ENCODE results near the gene CASS4. TPM values are rescaled to one million over a fixed set of nuclear protein-coding genes. Genes with fewer than 3 reads are reported as not detected.

Gene CASS4
- total RNA-seq, 1 experiment from 2014 or later: not detected

DNA sequence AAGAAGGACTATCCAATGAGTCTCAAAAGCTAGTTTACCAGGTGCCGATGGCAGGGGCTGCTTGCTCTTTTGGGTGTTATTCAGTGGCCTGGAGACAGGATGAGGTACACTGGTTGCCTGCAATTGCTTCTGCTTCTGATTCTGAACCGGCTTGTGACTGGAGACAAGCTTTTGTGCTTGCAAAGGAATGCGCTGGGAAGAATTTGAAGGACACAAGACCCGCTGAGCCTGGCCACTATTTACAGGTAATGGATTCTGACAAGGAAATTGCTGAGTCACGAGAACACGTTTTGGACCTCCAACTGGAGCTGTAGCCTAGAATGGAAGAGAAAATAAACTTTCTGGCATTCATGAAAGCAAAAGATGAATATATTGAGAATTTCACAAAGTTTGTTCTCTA is 25.8 kb upstream of the CASS4 start:
- H3T11ph ChIP-seq (ENCODE audit: low read length): no peak overlapping the region
- TF ChIP-seq, protein P1, sequence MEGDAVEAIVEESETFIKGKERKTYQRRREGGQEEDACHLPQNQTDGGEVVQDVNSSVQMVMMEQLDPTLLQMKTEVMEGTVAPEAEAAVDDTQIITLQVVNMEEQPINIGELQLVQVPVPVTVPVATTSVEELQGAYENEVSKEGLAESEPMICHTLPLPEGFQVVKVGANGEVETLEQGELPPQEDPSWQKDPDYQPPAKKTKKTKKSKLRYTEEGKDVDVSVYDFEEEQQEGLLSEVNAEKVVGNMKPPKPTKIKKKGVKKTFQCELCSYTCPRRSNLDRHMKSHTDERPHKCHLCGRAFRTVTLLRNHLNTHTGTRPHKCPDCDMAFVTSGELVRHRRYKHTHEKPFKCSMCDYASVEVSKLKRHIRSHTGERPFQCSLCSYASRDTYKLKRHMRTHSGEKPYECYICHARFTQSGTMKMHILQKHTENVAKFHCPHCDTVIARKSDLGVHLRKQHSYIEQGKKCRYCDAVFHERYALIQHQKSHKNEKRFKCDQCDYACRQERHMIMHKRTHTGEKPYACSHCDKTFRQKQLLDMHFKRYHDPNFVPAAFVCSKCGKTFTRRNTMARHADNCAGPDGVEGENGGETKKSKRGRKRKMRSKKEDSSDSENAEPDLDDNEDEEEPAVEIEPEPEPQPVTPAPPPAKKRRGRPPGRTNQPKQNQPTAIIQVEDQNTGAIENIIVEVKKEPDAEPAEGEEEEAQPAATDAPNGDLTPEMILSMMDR (conservative IDR thresholded peaks at IDR 0.05): no peak
- H2BK5ac ChIP-seq (ENCODE audit: insufficient read length, low read length): no peak overlapping the region
- H2AK5ac ChIP-seq (ENCODE audit: insufficient read length, low read length): no peak overlapping the region
- H4K5ac ChIP-seq (ENCODE audit: insufficient read length, low read depth, low read length): no peak overlapping the region
- H3K9me3 Mint-ChIP-seq: no peaks in the 10 kb centered on the region
- H3K79me1 ChIP-seq (ENCODE audit: insufficient read depth, low read depth, low read length, poor library complexity, severe bottlenecking): peaks cover 38% of the 10 kb centered on the region
- H3K23ac ChIP-seq (ENCODE audit: insufficient read length, low read depth, low read length): no peak overlapping the region
- no peak overlapping the region for H2BK120ac ChIP-seq (ENCODE audit: low read depth, low read length, poor library complexity, severe bottlenecking)
- H3K4me3 Mint-ChIP-seq: no peak overlapping the region
- H3K27me3 Mint-ChIP-seq (ENCODE audit: low read depth): no peaks in the 10 kb centered on the region
- peaks cover 26% of the 10 kb centered on the region; the same call in 1 of the 2 replicates for H3K79me2 ChIP-seq (ENCODE audit: insufficient read depth, low read length)
- peaks cover 56 to 87% (median 83%) of the 10 kb centered on the region in 3 experiments for H3K36me3 Mint-ChIP-seq (ENCODE audit: insufficient read depth in 1 of 3, low read depth in 3 of 3)
- H2BK12ac ChIP-seq (ENCODE audit: insufficient read length, low read depth, low read length): no peak overlapping the region
- DNase-seq: no peak
- H3K18ac ChIP-seq (ENCODE audit: insufficient read length, low read depth, low read length): no peak overlapping the region
- H3K23me2 ChIP-seq (ENCODE audit: insufficient read length, low read depth, low read length, poor library complexity, severe bottlenecking): peaks cover 4% of the 10 kb centered on the region
- H3K56ac ChIP-seq (ENCODE audit: insufficient read length, low read depth, low read length): no peak overlapping the region
- no peak overlapping the region for H2AFZ ChIP-seq (ENCODE audit: low read length)
- H3K14ac ChIP-seq (ENCODE audit: insufficient read depth, low read length): no peak overlapping the region
- no peaks in the 10 kb centered on the region for H3K4me1 ChIP-seq (ENCODE audit: insufficient read depth, low read length)
- H3K27ac Mint-ChIP-seq: peak overlapping the region in 2 of 3 experiments; percentile 42 to 76; a peak in 2 of 7 replicates
- H4K20me1 ChIP-seq (ENCODE audit: control insufficient read depth, insufficient read depth, insufficient read length): no peaks in the 10 kb centered on the region
- no peak overlapping the region for H2BK20ac ChIP-seq (ENCODE audit: low read depth, low read length, poor library complexity, severe bottlenecking)
- no peak overlapping the region for H3K4ac ChIP-seq (ENCODE audit: low read depth, low read length)
- WGBS (ENCODE audit: extremely low coverage, insufficient read length, low lambda C conversion rate): no CpG with 5 or more reads among the region's 6 CpGs
- no peaks in the 10 kb centered on the region for H3K9me3 ChIP-seq (ENCODE audit: control insufficient read depth, low read depth, low read length)
- peaks cover 22 to 28% of the 10 kb centered on the region in 2 experiments for H3K4me1 Mint-ChIP-seq
- H3K27me3 ChIP-seq (ENCODE audit: insufficient read depth, low read length): no peaks in the 10 kb centered on the region
- H3K9ac ChIP-seq (ENCODE audit: extremely low read depth, insufficient read length, low read length): no peak overlapping the region
- H4K8ac ChIP-seq (replicated peaks; ENCODE audit: insufficient read length, low read depth, low read length): no peak overlapping the region
- H2BK15ac ChIP-seq (ENCODE audit: low read depth, low read length): no peak overlapping the region
- H3K27ac ChIP-seq (ENCODE audit: insufficient read length, low read depth, low read length): no peak overlapping the region
- H4K91ac ChIP-seq (ENCODE audit: insufficient read length, low read depth, low read length): no peak overlapping the region
- H3K4me2 ChIP-seq (ENCODE audit: insufficient read depth, insufficient read length, low read length): no peak overlapping the region
